Left kidney (tissue), 2 donors: ENCODE results near the gene ITGB7. TPM values are rescaled to one million over a fixed set of nuclear protein-coding genes. Genes with fewer than 3 reads are reported as not detected.

Source experiments
- DNase-seq: peaks from one replicate; pipeline ENCODE4 v3.0.0-alpha.2; 2013
- polyA plus RNA-seq: library from polyadenylated mRNA; unstranded; fragments of 120-200 nt; gene quantifications from one replicate; pipeline ENCODE4 v1.2.1, GENCODE V29; 2013; ENCODE audit not compliant: insufficient read length

The ITGB7 gene
- polyA plus RNA-seq, 1 donor: 1.8 TPM

GRCh38 chr12:53147653-53148052 lies 59.4 kb downstream of the ITGB7 start:
- no peak for DNase-seq

- DNase-seq: no peak
Observed at GRCh38 chr12:53147181-53147580, 59.9 kb downstream of the ITGB7 start.

DNA sequence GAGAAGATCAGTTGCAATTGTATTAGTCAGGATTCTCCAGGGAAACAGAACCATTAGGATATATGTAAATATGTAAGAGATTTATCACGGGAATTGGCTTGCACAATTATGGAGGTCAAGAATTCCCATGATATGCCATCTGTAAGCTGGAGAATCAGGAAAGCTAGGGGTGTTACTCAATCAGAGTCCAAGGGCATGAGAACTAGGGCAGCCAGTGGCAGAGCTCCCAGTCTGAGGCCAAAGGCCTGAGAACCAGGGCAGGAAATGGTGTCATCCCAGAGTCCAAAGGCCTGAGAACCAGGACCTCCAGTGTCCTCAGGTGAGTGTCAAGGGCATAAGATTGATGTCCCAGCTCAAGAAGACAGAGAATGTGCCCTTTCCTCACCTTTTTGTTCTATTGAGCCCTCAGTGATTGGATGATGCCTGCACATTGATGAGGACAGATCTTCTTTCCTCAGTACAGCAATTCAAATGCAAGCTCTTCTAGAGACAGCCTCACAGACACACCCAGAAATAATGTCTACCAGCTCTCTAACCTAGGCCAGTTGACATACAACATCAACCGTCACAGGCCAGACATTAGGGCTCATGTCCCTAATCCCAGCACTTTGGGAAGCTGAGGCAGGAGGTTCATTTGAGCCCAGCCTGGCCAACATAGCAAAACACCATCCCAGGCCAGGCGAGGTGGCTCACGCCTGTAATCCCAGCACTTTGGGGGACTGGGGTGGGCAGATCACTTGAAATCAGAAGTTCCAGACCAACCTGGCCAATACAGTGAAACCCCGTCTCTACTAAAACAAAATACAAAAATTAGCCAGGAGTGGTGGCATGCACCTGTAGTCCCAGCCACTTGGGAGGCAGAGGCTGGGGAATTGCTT lies 61.4 kb downstream of the ITGB7 start:
- no peak for DNase-seq

DNA sequence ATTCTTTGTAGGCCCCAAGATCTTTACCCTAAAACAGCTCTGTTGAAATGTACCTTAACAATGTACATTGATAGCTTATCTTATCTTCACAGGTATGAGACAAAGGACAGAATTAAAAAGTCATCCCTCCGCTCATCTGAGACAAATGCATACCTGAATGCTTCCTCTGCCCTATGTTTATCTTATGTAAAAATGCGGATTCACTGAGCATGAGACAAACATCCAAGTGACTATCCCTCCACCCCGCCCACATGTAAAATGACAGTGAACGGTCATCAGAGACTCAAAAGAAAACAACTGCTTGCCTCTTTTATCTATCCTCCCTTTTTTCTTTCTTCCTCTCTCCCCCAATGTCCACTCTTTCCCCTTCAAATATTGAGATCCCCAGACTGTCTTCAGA lies 63.7 kb downstream of the ITGB7 start:
- no peak for DNase-seq

Other genes starting within 250 kb of the ITGB7 start
- 519 TPM for gene EIF4B, start 200.8 kb downstream of the ITGB7 start, polyA plus RNA-seq
- gene TNS2, start 157.2 kb downstream of the ITGB7 start, polyA plus RNA-seq: 115 TPM
- 13.5 TPM for gene SPRYD3, start 127.9 kb downstream of the ITGB7 start, polyA plus RNA-seq
- gene IGFBP6, start 109.6 kb downstream of the ITGB7 start, polyA plus RNA-seq: 10.5 TPM
- gene SOAT2, start 103.8 kb downstream of the ITGB7 start, polyA plus RNA-seq: 1.6 TPM
- gene ZNF740, start 26.5 kb downstream of the ITGB7 start, polyA plus RNA-seq: 82.9 TPM
- gene CSAD, start 26.3 kb downstream of the ITGB7 start, polyA plus RNA-seq: 105 TPM
- 33.9 TPM for gene RARG, start 25.0 kb upstream of the ITGB7 start, polyA plus RNA-seq
- 18.9 TPM for gene ESPL1, start 61.0 kb upstream of the ITGB7 start, polyA plus RNA-seq
- gene PFDN5, start 88.3 kb upstream of the ITGB7 start, polyA plus RNA-seq: 623 TPM
- gene MYG1, start 92.4 kb upstream of the ITGB7 start, polyA plus RNA-seq: 49.1 TPM
- gene AAAS, start 114.4 kb upstream of the ITGB7 start, polyA plus RNA-seq: 92.2 TPM
- 0.15 TPM for gene SP7, start 129.1 kb upstream of the ITGB7 start, polyA plus RNA-seq
- 92.3 TPM for gene SP1, start 172.9 kb upstream of the ITGB7 start, polyA plus RNA-seq
- gene AMHR2, start 216.6 kb upstream of the ITGB7 start, polyA plus RNA-seq: 0.63 TPM
- 184 TPM for gene PRR13, start 234.5 kb upstream of the ITGB7 start, polyA plus RNA-seq
- 1,185 TPM for gene PCBP2, start 244.9 kb upstream of the ITGB7 start, polyA plus RNA-seq